DMS 273 (cell line): ENCODE measurements around the gene PPP6R3.
"Not testable (repeated sequence)": the region's sequence is repeated elsewhere in the genome, so short reads cannot be mapped to it uniquely, and the experiment has no call there.

ENCODE experiments used
- DNase-seq: peaks from one replicate; lab custom pipeline; 2025; ENCODE audit not compliant: unreplicated experiment; lab: John Stamatoyannopoulos, UW

The PPP6R3 gene

DNA sequence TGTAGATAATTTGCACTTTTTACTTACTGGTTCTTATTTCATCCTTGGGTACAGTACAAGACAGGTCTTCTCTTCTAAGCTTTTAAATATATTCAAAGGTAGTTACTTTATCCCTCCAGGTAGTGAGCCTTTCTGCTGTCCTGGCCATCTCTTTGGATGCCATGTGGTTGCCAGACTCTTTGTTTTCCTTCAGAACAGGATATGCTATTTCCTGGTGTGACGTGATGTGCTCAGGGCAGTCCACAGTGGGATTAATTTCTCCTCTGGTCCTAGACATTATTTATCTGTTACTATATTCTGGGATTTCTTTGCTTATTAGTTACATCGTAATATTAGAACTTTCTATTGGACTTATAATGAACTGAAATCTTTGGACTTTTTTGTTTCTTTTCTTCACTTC is 63.7 kb downstream of the PPP6R3 start:
- no peak for DNase-seq

DNA sequence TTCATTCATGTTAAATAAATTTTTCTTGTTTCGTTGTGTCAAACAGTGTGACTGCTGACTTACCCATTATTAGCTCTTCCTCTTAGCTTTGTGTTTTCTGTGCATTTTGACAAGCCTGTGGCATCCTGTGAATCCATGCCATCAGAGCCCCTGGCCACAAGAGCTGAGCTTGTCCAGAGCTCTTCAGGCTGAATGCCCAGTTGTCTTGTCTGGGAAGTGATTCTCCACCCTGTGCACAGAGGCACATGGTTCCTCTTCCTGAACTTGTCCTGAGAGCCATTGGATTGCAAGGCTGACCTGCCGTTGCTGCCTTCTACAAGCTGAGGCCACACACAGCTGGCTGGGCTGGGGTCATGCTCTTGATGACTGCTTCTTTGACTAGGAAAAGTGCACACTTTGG is 64.1 kb downstream of the PPP6R3 start:
- no peak for DNase-seq

DNA sequence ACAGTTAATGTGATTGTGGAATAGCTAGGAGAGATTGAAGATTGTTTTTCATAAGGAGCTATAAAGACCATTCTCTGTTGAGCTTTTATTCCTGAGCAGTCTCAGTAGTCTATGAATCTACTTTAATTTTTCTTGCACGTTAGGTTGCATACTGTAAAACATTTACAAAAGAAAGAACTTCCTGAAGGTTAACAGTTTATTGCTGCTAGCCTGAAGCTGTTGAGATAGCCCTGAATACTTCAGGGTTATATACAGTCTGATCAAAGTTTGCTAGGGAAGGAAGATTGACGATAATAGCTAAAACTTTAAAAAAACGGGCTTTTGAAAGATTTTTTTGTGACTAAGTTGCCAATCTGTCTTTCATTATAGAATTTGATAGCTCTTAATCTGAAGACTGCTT is 64.8 kb downstream of the PPP6R3 start:
- no peak for DNase-seq

DNA sequence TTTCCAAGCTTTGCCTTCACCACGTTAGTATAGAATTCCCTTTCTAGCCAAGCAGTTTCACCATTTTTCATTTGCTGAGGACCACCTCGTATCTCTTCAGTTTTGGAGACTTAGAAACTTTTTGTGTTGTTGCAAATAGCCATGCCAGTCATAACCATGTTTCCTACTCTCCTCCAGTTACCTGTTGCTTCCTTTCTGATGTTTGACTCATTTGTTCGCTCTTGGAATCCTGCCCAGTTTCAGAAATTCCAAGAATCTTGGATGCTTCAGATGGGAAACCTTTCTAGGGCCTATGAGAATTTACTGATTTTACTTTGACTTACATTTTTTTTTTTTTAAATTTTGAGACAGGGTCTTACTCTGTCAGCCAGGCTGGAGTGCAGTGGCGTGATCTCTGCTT is 65.4 kb downstream of the PPP6R3 start:
- no peak for DNase-seq

- DNase-seq, result no peak
Measured at GRCh38 chr11:68527585-68527984, 67.0 kb downstream of the PPP6R3 start.

- no peak for DNase-seq
Measured at GRCh38 chr11:68528630-68529029, 68.1 kb downstream of the PPP6R3 start.

DNA sequence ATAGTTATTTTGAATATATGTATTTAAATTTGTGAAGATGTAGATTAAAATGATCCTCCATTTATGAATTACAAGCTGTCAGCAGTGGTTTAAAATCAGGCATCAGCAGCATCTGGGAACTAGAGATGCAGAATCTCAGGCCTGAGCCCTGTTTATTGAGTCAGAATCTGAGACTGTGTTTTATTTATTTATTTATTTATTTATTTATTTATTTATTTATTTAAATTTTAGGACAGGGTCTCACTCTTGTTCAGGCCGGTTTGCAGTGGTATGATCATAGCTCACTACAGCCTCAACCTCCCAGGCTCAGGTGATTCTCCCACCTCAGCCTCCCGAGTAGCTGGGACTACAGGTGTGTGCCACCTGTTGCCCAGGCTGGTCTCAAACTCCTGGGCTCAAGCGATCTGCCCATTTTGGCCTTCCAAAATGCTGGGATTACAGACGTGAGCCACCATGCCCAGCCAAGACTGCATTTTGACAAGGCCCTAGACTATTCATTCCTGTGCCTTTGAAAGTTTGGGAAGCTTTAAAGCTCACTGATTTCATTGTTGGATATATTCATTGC is 70.7 kb downstream of the PPP6R3 start:
- no peak for DNase-seq

GRCh38 chr11:68532727-68533369 is 72.3 kb downstream of the PPP6R3 start:
- no peak for DNase-seq

DNA sequence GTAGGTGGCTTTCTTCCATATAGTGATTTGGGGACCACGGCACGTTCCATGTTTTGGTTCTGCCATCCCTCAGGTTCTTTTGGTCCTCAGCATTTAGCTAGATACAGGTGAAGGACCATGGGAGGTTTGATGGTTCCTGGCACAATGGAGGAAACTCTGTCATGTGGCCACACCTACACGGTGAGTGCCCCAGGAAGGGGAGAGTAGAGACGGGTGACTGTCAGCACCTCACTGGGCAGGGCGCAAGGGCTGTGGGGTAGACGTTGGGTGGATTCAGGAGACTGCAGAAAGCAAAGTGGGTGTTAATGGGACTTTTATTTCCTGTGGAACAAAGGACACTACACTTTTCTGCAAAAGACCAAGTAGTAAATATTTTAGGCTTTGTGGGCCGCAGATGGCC is 73.4 kb downstream of the PPP6R3 start:
- DNase-seq, result no peak

GRCh38 chr11:68535098-68535497 is 74.5 kb downstream of the PPP6R3 start:
- no peak for DNase-seq

DNA sequence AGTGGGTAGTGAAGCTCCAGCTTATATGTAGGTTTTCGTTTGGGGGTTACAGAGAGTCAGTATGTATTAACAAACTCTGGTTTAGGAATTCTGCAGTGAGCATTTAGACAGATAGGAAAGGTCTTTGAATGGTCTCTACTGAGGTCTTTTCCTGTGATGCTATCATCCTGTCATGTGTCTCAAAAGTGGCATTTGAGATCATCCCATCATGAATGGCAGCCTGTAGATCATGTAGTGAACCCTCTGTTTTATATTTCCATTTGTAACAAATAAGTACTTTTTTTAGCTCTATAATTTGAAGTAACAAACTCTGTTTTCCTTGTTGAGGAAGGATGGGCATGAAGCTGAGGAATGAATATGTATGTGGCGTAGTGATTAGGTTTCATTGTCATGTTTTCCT is 76.2 kb downstream of the PPP6R3 start:
- no peak for DNase-seq

GRCh38 chr11:68538025-68538424 is 77.5 kb downstream of the PPP6R3 start:
- no peak for DNase-seq

DNA sequence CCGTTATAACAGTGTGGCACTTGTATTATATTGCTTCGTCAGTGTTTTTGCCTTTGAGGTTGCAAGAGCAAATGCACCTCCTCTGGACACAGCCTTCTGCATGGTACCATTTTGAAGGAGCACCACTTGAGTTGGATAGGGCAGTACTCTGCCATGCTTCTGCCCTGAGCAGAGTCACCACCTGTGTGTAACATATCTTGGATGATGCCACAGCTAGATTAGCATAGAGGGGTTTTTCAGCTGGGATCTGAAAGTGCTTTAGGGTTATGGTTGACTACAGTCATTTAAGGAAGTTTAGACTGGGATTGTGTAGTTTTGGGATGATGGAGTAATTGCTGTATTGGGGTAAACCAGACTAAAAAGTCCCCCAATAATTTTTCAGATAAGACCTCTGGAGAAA is 78.8 kb downstream of the PPP6R3 start:
- DNase-seq, result no peak

GRCh38 chr11:68540504-68540903 is 80.0 kb downstream of the PPP6R3 start:
- DNase-seq, result not testable (repeated sequence)

DNA sequence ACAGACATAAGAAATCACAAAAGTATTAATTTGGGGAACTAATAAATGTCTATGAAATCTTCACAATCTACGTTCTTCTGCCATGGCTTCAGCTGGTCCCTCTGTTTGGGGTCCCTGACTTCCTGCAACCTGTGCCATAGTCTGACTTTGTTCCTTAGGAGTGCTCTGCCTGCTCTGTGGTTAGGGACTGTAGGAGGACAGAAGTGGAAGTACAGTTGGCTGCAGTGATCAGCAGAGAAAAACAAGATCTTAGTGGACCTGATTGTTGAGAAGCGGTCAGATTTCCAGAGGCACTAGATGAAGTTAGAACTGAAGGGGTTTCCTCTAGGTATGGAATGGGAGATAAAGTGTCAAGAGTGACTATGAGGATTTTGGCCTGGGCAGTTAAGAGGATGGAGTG is 80.6 kb downstream of the PPP6R3 start:
- DNase-seq, result no peak

GRCh38 chr11:68541991-68542390 is 81.4 kb downstream of the PPP6R3 start:
- DNase-seq, result no peak

DNA sequence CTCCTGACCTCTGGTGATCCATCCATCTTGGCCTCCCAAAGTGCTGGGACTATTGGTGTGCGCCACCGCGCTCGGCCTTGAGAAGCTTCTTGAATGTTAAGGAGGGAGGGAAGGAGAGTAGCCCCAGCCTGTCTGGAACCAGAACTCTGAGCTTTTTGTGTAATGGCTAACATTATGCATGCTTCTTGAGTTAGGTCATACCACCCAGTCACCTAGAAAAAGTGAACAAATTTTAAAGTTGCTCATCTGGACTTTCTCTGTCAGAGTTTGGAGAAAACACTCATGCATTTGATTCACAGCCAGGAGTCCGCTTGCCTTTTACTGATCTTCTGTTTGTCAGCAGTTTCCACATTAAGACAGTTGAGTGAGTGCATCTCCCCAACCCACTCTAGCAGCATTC is 82.1 kb downstream of the PPP6R3 start:
- DNase-seq, result no peak

DNA sequence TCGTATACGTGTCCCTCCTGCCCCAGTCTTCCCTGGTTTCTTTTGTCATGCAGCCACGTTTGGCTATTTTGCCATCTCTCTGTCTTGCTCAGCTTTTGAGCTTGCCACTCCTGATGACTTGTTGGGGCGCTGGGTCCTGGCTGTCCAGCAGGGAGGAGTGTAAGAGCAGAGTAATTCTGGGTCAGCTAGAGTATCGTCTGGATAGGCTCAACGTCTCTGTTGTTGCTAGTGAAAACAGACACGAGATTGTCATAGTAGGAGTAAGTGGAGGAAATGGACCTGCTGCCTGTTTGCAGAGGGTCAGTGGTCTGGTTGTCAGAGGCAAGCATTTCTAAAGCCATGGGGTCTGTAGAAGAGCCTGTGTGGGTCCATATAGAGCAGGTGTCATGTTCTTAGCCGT is 83.0 kb downstream of the PPP6R3 start:
- no peak for DNase-seq

GRCh38 chr11:68545347-68545746 is 84.8 kb downstream of the PPP6R3 start:
- no peak for DNase-seq

- DNase-seq, result no peak
Measured at GRCh38 chr11:68545796-68546195, 85.2 kb downstream of the PPP6R3 start.

- DNase-seq, result no peak
Measured at GRCh38 chr11:68546555-68546954, 86.0 kb downstream of the PPP6R3 start.

GRCh38 chr11:68549789-68550484 is 89.4 kb downstream of the PPP6R3 start:
- DNase-seq, result no peak

GRCh38 chr11:68550485-68550817 is 89.9 kb downstream of the PPP6R3 start:
- no peak for DNase-seq
